Left cardiac atrium (tissue), 2 donors: ENCODE measurements around the gene SHLD2. TPM values are rescaled to one million over a fixed set of nuclear protein-coding genes. Genes with fewer than 3 reads are reported as not detected.

Source experiments
- total RNA-seq, 2 donors: library from RNA; stranded (reverse); fragmentation: NEBNext Ultra II Directional; extraction: Animal tissue kit (Norgen Biotek cat#: 25700); gene quantifications; one replicate each; pipeline ENCODE4 v1.2.1, GENCODE V29; 2021
- donor health status: DM: no; HTN: yes; CAD: no; lungs with severe emphysema.
- donor health status: DM: yes; HTN: yes; CAD: no.

SHLD2 gene
- total RNA-seq, 2 donors from 2014 or later, result 17.6 to 26.2 TPM

Other genes with a start within 250 kb of the SHLD2 start
- gene MMRN2, start 137.6 kb upstream of the SHLD2 start, total RNA-seq, result 10 to 100 TPM; 38.6 to 62.1 TPM
- 10 to 100 TPM; 27.8 to 51.0 TPM for gene SNCG, start 136.6 kb upstream of the SHLD2 start, total RNA-seq
- gene ADIRF, start 126.7 kb upstream of the SHLD2 start, total RNA-seq, result 100 to 1,000 TPM; 143 to 269 TPM
- not detected for gene FAM25A, start 74.9 kb upstream of the SHLD2 start, total RNA-seq
- 10 to 100 TPM; 81.7 to 91.4 TPM for gene GLUD1, start 363 bp upstream of the SHLD2 start, total RNA-seq
- 1 to 10 TPM; 1.6 to 1.9 TPM for gene NUTM2A, start 130.2 kb downstream of the SHLD2 start, total RNA-seq